Measurements from ENCODE around the gene TIMM23B.
A peak's percentile ranks its signal among the peaks of the same experiment; 100 is the strongest.
"Not testable (repeated sequence)": the region's sequence is repeated elsewhere in the genome, so short reads cannot be mapped to it uniquely, and the experiment has no call there.

The TIMM23B gene

DNA sequence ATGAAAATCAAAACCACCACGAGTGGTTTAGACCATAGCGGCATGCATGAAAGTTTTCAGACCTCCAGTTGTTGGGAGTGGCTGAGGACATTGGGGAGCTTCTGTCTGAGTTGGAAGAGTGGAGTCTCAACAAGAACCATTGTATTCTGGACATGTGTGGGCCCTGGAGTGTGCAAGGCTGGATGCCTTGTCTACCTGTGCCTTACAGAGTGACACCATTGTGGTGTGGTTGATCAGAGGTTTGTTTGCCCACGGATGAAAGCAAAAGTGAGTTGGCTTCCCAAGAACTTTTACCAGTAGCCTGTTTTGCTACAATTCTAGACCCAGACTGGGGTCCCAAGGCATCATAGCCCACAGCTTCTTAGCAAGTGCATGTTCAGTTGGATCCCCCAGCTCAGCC, 35.9 kb downstream of the TIMM23B start:
- not testable (repeated sequence) for DNase-seq (ENCODE audit: low read depth)

DNA sequence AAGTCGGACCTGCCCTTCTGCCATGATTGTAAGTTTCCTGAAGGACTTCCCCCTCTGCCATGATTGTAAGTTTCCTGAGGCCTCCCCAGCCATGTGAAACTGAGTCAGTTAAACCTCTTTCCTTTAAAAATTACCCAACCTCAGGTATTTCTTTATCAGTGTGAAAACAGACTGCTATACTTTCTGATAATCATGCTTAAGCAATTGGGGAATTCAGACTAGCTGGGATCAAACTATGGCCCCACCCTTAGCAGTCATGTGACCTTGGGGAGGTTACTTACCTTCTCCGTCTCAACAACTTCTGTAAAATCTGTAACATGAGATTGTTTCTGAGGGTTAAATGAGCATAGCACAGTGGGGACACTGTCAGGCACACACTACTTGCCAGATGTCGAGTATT, 45.4 kb downstream of the TIMM23B start:
- DNase-seq (ENCODE audit: low read depth), result not testable (repeated sequence)

DNA sequence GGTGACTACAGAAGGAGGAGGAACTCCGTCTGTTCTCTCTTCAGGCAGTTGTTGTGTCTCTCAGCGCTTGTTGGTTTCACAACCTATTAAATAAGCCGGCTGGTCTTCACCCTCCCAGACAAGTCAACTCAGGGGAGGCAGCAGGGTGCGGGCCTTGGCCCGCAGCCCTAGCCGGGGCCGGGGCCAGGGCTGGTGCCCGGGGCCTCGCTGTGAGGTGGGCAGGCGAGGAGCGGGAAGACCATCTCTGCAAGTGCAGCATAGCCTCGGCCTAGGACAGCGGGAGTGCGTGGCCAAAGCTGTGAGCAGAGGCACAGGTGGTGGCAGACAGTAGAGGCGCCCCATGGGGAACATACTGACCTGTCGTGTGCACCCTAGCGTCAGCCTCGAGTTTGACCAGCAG, 46.5 kb downstream of the TIMM23B start, which contains the start of gene AGAP6:
TSS of gene AGAP6 (plus strand) at position 31 of the 400 bp plus-strand sequence. CDS start at position 341, 310 bp downstream.
- not testable (repeated sequence) for DNase-seq (ENCODE audit: low read depth)

DNA sequence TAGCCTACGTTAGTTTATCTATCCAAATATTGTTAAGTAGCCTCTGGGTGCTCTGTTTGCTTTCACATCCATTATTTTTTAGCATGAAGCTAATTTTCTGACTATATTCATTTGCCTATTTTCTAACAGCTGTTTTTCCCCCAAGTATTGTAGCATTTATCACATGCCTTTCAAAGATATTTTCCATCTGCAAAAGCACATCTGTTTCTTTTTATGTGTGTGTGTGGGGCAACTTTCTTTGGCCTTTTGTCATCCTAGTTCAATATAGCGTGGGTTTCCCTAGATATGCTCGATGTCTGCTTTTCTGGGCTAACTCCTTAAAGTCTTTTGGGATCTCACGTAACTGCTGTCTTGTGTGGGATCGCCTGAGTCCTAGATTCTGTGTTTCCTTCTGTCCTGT, 53.5 kb downstream of the TIMM23B start:
- DNase-seq (ENCODE audit: low read depth), result not testable (repeated sequence)

DNA sequence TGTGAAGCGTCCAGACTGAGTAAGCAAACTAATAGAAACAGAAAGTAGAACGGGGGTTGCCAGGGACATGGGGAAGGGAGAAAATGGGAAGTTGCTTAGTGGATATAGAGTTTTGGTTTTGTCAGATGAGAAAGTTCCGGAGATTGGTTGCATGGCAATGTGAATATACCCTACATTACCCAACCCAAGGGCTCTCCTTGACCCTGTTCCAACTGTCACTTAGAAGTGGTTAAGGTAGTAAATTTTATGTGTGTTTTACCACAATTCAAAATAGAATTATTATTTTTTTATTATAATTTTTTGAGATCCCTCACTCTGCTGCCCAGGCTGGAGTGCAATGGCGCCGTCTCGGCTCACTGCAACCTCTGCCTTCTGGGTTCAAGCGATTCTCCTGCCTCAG, 72.2 kb downstream of the TIMM23B start:
- DNase-seq (ENCODE audit: low read depth), result not testable (repeated sequence)

DNA sequence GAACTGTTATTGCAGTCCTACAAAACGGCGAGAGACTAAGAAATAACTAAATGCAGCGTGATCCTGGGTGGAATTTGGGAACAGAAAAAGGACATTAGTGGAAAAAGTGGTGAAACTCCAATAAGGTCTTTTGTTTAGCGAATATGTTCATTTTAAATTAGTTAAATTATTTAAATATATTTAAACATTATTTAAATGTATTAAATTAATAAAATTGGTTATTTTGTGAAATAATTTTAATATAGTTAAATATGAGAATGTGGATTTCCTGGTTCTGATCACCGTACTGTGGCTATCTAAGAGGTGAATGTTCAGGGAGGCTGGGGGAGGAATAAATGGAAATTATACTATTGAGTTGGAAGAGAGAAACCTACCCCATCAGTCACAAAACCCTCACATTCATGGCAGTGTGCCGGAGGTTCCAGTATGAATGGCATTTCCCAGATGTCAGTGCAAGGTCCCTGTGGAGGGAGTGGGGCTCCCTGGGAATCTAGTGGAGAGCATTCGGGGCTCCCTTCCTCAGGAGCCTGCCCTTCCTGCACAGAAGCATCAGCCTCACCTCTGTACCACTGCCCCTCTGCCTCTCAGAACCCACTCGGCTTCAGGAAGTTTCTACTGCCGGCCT, 73.9 kb downstream of the TIMM23B start:
- peak; percentile 13 for DNase-seq (ENCODE audit: low read depth)

DNA sequence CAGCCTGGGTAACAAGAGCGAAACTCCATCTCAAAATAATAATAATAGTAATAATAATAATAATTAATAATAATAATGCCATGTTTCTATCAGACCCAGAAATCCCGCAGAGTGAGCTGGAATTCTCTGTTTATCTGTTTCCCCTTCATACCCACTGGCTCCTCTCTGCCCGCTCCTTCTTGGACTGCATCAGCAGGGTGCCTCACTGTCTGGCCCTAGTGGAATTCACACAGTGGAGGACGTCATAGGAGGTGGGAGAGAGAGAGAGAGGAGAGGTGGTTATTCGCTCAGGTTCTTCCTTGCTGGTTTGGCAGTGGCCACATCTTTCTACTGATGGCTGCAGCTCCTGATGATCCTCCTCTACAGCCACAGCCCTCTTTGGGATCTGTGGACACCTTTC, 75.1 kb downstream of the TIMM23B start:
- not testable (repeated sequence) for DNase-seq (ENCODE audit: low read depth)

DNA sequence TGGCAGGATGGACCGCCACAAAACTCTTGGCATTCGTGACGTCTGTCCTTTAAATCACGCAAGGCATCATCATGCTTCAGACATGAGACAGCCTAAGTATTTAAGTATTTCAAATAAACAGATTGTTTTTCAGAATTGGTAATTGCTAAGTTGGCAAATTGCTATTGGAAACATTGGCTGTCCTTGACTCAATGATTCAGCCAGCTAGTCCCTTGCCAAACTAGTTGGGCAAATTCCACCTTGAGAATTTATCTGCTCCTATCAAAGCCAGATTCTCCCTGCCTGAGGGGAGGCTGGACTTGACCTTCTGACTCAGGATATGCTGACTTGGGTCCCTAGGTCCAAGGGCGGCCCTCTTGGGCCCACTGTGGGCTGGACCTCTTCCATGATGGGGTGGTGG, 75.8 kb downstream of the TIMM23B start:
- peak; percentile 44 for DNase-seq (ENCODE audit: low read depth)

DNA sequence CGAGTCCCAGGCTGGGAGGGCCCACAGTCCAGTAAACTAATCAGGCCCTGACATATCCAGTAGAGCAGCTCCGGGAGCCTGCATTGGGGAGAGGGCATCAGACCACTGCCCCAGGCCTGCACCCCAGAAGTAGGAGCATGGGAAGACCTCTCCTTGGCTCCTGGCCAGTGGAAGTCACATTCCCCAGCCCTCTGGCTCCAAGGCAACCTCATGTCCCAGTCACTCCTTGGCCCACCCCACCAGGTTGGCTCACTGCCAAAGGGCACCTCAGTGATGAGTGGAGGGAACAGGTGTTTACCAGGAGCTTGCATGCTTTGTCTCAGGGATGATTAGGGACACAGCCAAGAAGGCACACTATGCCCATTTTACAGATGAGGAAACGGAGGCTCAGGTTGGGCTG, 77.4 kb downstream of the TIMM23B start:
- not testable (repeated sequence) for DNase-seq (ENCODE audit: low read depth)

DNA sequence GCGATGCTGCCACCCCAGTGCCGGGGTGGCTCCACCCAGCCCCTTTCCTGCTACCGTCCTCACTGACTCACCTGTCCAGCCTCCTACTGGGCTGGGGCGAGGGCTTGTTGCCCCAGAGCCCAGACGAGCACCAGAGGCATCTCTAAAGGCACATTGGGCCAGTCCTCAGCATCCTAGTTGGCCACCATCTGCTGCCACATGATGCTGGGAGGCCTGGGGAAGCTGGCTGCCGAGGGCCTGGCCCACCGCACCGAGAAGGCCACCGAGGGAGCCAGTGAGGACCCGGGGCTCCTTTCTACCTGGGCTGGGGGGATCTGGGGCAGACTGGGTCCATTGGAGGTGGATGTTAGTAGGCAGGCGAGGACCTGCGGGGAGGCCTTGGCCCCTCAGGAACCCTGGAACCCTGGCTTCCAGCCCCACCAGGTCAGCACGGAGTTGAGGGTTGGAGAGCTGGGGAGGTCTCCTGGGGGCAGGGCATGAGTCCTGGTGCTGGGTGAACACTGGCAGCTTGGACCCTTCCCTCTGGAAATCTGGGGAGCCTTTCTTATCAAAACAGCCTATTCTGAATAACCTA, 78.7 kb downstream of the TIMM23B start:
- DNase-seq (ENCODE audit: low read depth), result not testable (repeated sequence)

DNA sequence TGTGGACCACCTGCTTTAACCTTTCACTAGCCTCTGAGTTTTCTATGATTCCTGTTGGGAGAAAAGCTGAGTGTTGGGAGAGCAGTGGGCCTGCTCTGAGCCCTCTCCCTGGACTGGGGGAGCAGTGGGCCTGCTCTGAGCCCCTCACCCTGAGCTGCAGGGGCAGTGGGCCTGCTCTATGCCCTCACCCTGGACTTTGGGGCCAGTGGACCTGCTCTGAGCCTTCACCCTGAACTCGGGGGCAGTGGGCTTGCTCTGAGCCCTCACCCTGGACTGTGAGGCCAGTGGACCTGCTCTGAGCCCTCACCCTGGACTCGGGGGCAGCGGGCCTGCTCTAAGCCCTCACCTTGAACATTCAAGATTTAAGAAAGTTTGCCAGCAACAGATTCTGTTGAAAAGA, 79.8 kb downstream of the TIMM23B start:
- DNase-seq (ENCODE audit: low read depth), result no peak

Data from stromal cell of bone marrow (primary cell).